Thoracic aorta (tissue), 2 donors: Measurements from ENCODE around the gene TRIM21. TPM values are rescaled to one million over a fixed set of nuclear protein-coding genes. Genes with fewer than 3 reads are reported as not detected.

Experiments
- total RNA-seq, 2 donors: library from RNA; depleted of rRNA; stranded (reverse); fragments of >200 nt; gene quantifications; one replicate each; pipeline versions ENCODE4 v1.1.0 to v1.2.3, GENCODE V29; 2016

The TRIM21 gene
- total RNA-seq, 2 donors from 2014 or later: 9.9 to 29.8 TPM

Other genes with a start within 250 kb of the TRIM21 start
- not detected for gene OR52B4, start 25.3 kb downstream of the TRIM21 start, total RNA-seq
- gene OR52K2, start 55.6 kb upstream of the TRIM21 start, total RNA-seq: not detected
- gene OR52K1, start 88.9 kb upstream of the TRIM21 start, total RNA-seq: not detected
- not detected for gene OR52M1, start 151.5 kb upstream of the TRIM21 start, total RNA-seq
- gene OR52I2, start 188.0 kb upstream of the TRIM21 start, total RNA-seq: not detected
- not detected for gene OR52I1, start 200.3 kb upstream of the TRIM21 start, total RNA-seq
- 10 to 100 TPM; 16.0 to 25.4 TPM for gene TRIM68, start 214.5 kb upstream of the TRIM21 start, total RNA-seq
- gene OR51D1, start 243.8 kb upstream of the TRIM21 start, total RNA-seq: not detected